Measurements from ENCODE around the gene C1orf174. TPM values are rescaled to one million over a fixed set of nuclear protein-coding genes. Genes with fewer than 3 reads are reported as not detected.

Gene C1orf174
- polyA plus RNA-seq (ENCODE audit: insufficient read length in 4 of 4), result 10 to 100 TPM; 27.9 to 33.2 (median 29.7) TPM

GRCh38 chr1:3900150-3900968, at the start of gene C1orf174:
C1orf174 (minus strand) TSS chr1:3900272; CDS start chr1:3900186, 86 bp downstream.
- peak; percentile 97 to 99 (median 98) for DNase-seq (ENCODE audit: low read depth in 4 of 4, low spot score in 3 of 4)

- no peak for DNase-seq (ENCODE audit: low read depth in 4 of 4, low spot score in 3 of 4)
These were observed 48.3 kb upstream of the C1orf174 start for GRCh38 chr1:3948344-3948743.

GRCh38 chr1:3945916-3946840, 46.1 kb upstream of the C1orf174 start:
- DNase-seq (ENCODE audit: low read depth in 4 of 4, low spot score in 3 of 4), result no peak

- DNase-seq (ENCODE audit: low read depth in 4 of 4, low spot score in 3 of 4), result no peak
These were observed 45.1 kb upstream of the C1orf174 start for GRCh38 chr1:3945222-3945621.

GRCh38 chr1:3944578-3945125, 44.6 kb upstream of the C1orf174 start:
- no peak for DNase-seq (ENCODE audit: low read depth in 4 of 4, low spot score in 3 of 4)

GRCh38 chr1:3943806-3944577, 43.9 kb upstream of the C1orf174 start:
- no peak for DNase-seq (ENCODE audit: low read depth in 4 of 4, low spot score in 3 of 4)

- DNase-seq (ENCODE audit: low read depth in 4 of 4, low spot score in 3 of 4), result no peak
These were observed 43.0 kb upstream of the C1orf174 start for GRCh38 chr1:3943123-3943431.

- no peak for DNase-seq (ENCODE audit: low read depth in 4 of 4, low spot score in 3 of 4)
These were observed 42.5 kb upstream of the C1orf174 start for GRCh38 chr1:3942416-3943122.

GRCh38 chr1:3940754-3941345, 40.8 kb upstream of the C1orf174 start:
- no peak for DNase-seq (ENCODE audit: low read depth in 4 of 4, low spot score in 3 of 4)

GRCh38 chr1:3940081-3940753, 40.1 kb upstream of the C1orf174 start:
- DNase-seq (ENCODE audit: low read depth in 4 of 4, low spot score in 3 of 4), result no peak

GRCh38 chr1:3939242-3940080, 39.4 kb upstream of the C1orf174 start:
- DNase-seq (ENCODE audit: low read depth in 4 of 4, low spot score in 3 of 4), result no peak

GRCh38 chr1:3932156-3932919, 32.3 kb upstream of the C1orf174 start:
- DNase-seq (ENCODE audit: low read depth in 4 of 4, low spot score in 3 of 4), result no peak

- no peak for DNase-seq (ENCODE audit: low read depth in 4 of 4, low spot score in 3 of 4)
These were observed 31.2 kb upstream of the C1orf174 start for GRCh38 chr1:3931007-3931912.

GRCh38 chr1:3930301-3931006, 30.4 kb upstream of the C1orf174 start:
- DNase-seq (ENCODE audit: low read depth in 4 of 4, low spot score in 3 of 4), result no peak

- DNase-seq (ENCODE audit: low read depth in 4 of 4, low spot score in 3 of 4), result no peak
These were observed 29.1 kb upstream of the C1orf174 start for GRCh38 chr1:3929126-3929525.

GRCh38 chr1:3928586-3928985, 28.5 kb upstream of the C1orf174 start:
- DNase-seq (ENCODE audit: low read depth in 4 of 4, low spot score in 3 of 4), result no peak
